ENCODE results near the gene MINDY3.
"Not testable (repeated sequence)": the region's sequence is repeated elsewhere in the genome, so short reads cannot be mapped to it uniquely, and the experiment has no call there.

The MINDY3 gene

GRCh38 chr10:15802375-15802949 is 57.8 kb downstream of the MINDY3 start:
- no peak for DNase-seq

- DNase-seq = no peak
Measured at GRCh38 chr10:15801641-15802040, 58.7 kb downstream of the MINDY3 start.

GRCh38 chr10:15801147-15801546 is 59.2 kb downstream of the MINDY3 start:
- no peak for DNase-seq

- no peak for DNase-seq
Measured at GRCh38 chr10:15797346-15797745, 63.0 kb downstream of the MINDY3 start.

- DNase-seq = no peak
Measured at GRCh38 chr10:15796762-15797161, 63.5 kb downstream of the MINDY3 start.

- DNase-seq = no peak
Measured at GRCh38 chr10:15796098-15796759, 64.1 kb downstream of the MINDY3 start.

GRCh38 chr10:15795036-15795792 is 65.1 kb downstream of the MINDY3 start:
- DNase-seq = no peak

- DNase-seq = no peak
Measured at GRCh38 chr10:15794569-15794968, 65.7 kb downstream of the MINDY3 start.

- no peak for DNase-seq
Measured at GRCh38 chr10:15793664-15794063, 66.6 kb downstream of the MINDY3 start.

GRCh38 chr10:15792777-15793176 is 67.5 kb downstream of the MINDY3 start:
- no peak for DNase-seq

- DNase-seq = no peak
Measured at GRCh38 chr10:15791816-15792524, 68.3 kb downstream of the MINDY3 start.

- DNase-seq = no peak
Measured at GRCh38 chr10:15789793-15790525, 70.3 kb downstream of the MINDY3 start.

- DNase-seq = no peak
Measured at GRCh38 chr10:15787426-15787825, 72.9 kb downstream of the MINDY3 start.

- no peak for DNase-seq
Measured at GRCh38 chr10:15784662-15785300, 75.5 kb downstream of the MINDY3 start.

- DNase-seq = no peak
Measured at GRCh38 chr10:15783941-15784636, 76.2 kb downstream of the MINDY3 start.

GRCh38 chr10:15782851-15783250 is 77.5 kb downstream of the MINDY3 start:
- no peak for DNase-seq

GRCh38 chr10:15781381-15781960 is 78.8 kb downstream of the MINDY3 start:
- DNase-seq = no peak

GRCh38 chr10:15780353-15781135 is 79.8 kb downstream of the MINDY3 start:
- DNase-seq = no peak

GRCh38 chr10:15775513-15775912 is 84.8 kb downstream of the MINDY3 start:
- no peak for DNase-seq

GRCh38 chr10:15774534-15774933 is 85.8 kb downstream of the MINDY3 start:
- DNase-seq = not testable (repeated sequence)

All from NCI-H1930 (cell line).